Gastrocnemius medialis (tissue), 4 donors: Measurements from ENCODE around the gene MZB1.

Source experiments
- CTCF ChIP-seq, 5 experiments: fragments of 450-650 bp in 3 of 5; fragments of 200-600 bp in 2 of 5; sonication (generic) in 2 of 5; IDR thresholded peaks in 4 of 5; conservative IDR thresholded peaks in 1 of 5; 1 replicate in 4 of 5; 2 replicates in 1 of 5; pipeline ENCODE4 v1.5.1; 2016 to 2019; ENCODE audit warnings: antibody characterized with exemption in 5 of 5, mild to moderate bottlenecking in 3 of 5, moderate library complexity in 3 of 5
- POLR2A ChIP-seq, 2 donors: fragments of 450-650 bp; IDR thresholded peaks; one replicate each; pipeline ENCODE4 v1.6.1; 2017; ENCODE audit warnings: antibody characterized with exemption in 2 of 2, mild to moderate bottlenecking in 2 of 2, moderate library complexity in 2 of 2

- TF ChIP-seq CTCF (IDR thresholded peaks at IDR 0.05 in 4 of 5, conservative IDR thresholded peaks at IDR 0.05 in 1 of 5), result no peak
- TF ChIP-seq POLR2A (IDR thresholded peaks at IDR 0.05), result no peak
Observed at GRCh38 chr5:139371482-139372435, 18.0 kb downstream of the MZB1 start.
